Raji (cell line): ENCODE measurements around the gene CRCP.

Source experiments
- POLR2A ChIP-seq: IDR thresholded peaks from 2 replicates; pipeline ENCODE4 v1.6.1; 2011; ENCODE audit warnings: low read depth, low read length, control low read depth; ENCODE audit not compliant: insufficient read depth

CRCP gene

DNA sequence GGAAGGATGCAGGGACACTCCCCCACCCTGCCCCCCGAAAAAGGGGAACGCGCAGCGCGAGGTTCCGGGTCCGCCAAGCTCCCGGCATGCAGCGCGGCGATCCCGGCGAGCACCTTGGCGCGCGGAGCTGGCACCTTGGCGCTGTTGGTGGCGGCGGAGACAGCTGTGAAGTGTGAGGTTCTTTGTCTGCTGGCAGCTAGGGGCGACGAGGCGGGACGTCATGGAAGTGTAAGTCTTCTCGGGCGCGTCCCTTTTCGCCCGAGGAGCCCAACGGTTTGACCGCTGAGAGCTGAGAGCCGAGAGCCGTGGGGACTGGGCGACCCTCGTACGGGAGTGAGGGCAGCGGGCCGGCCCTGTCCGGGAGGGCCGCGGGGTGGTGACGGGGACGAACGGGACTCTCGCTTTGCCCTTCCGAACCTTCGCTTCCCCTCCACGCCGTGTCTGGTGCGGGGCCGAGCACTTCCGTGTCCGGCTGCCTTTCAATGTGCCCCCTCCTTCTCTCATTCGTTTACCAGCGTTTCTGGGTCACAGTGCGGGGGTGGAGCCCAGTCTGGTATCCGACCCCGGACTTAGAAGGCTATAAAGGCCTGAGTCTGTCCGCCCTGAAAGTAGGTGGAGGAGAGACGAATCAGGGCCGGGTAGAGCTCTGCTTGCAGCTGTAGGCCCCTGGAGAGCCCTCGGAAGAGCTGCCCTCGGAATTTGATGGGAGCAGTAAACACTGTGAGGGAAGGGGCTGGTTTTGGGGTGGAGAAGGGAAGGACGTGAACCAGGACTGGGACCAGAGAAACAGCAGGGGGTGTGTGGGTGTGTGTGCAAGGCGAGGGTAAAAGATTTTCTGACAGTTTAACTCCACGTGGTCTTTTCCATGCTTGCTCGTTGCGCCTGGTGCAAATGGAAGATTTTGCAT, at the start of gene CRCP:
CRCP (plus strand) TSS at position 105 of the 907 bp plus-strand sequence; CDS start at position 221, 116 bp downstream.
- peak; percentile 91 for TF ChIP-seq POLR2A

DNA sequence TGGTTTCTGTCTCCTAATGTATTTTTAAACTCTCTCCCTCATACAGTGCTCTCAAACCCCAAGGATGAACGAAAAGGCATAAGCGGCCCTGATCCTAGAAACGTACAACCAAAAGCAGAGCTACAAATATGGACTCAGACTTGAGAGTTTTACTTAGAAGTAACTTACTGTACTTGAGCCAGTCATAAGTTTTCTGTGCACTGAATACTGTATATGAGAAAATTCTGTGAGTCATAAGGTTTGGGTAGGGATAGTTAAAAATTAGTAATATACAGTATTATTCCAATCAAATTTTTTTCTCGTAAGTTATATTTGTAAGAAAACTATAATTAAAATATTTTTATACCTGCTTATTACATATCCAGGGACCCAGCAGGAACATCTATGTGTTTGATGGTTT, 44.9 kb upstream of the CRCP start:
- no peak for TF ChIP-seq POLR2A

DNA sequence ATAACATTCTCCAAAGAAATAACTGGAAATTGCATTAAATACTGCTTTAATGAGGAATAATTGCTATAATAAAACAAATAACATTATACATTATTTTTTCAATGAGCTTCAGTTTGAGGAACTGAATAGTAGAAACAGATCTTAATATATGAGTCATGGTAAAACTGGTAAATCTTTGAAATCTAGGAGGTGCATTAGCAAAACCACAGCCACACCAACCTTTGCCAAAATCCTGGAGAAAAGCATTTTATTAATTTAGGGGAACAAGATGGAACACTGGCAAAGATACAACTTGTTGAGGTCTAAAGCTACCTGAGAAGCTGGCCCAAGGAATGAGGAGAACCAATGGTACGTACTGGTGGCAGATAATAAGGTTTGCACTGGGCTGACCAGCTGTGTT, 44.4 kb upstream of the CRCP start:
- TF ChIP-seq POLR2A: no peak

DNA sequence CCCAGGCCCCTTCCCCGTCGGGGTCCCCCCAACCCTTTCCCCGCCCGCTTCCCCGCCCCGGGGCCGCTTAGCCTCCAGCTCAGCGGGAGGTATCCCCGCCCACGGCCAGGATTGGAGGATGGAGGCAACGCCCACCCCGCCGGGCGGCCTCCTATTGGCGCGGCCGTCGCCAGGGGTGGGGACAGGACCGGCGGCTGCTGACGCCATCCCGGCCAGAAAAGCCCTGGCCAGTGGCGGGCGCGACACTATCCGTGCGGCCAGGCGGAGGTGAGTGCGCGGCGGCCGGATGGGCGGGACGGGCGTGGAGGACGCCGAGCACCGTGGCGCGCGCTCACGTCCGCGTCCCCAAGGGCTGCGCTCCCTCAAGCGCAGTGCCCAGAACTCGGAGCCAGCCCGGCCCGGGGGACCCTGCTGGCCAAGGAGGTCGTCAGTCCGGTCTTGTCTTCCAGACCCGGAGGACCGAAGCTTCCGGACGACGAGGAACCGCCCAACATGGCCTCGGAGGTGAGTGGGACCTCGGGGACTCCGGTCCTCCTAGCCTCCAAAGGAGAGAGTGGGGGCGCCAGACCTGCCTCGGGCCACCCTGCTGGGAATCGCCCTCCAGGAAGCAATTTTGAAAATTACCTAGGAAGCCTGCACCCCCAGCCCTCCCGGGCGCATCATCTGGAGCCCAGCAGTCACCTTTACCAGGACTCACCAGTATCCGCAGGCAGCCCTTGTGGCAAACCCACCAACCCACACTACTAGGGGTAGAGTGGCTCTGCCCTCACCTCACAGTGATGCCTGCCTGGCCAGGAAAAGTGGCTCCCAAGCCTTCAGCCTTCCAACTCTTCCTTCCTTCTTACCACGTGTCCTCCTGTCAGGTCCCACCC, 38.8 kb upstream of the CRCP start, which contains the start of gene ASL:
ASL (plus strand) TSS at position 230 of the 872 bp plus-strand sequence; CDS start at position 493, 263 bp downstream.
- peak; percentile 84 for TF ChIP-seq POLR2A

DNA sequence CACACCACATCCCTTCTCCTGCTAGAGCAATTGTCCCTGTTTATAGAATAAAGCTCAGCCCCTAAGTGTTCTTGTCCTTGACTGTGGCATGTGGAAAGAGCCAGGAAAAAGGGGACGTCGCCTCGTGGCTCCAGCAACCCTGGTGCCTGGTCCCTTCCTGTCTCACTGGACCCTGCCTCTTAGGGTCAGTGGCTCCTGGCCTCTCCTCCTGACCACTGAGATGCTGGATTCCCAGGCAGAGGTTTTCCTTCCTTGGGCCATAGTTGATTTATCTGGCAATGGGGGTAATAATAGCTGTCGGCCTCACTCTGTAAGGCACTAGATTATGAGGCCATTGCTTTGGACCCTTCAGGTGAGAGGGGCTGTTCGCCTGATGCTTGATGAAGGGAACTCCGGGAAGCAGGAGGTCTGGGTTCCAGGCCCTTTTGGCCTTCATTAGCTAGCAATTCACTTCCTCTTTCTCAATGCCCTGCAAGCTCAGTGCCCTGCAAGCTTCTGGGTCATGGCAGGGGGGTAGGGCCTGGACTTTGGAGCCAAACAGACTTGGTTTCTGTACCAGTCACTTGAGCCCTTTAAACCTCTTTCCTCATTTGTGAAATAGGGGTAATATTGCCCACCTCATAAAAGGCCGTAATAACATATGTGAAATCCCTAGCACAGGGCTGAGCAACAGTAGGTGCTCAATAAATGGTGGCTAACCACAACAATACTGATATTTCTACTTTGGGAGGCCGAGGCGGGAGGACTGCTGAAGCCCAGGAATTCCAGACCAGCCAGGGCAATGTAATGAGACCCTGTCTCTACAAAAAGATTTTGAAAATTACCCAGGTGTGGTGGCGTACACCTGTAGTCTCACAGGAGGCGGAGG, 38.0 kb upstream of the CRCP start:
- TF ChIP-seq POLR2A: no peak

DNA sequence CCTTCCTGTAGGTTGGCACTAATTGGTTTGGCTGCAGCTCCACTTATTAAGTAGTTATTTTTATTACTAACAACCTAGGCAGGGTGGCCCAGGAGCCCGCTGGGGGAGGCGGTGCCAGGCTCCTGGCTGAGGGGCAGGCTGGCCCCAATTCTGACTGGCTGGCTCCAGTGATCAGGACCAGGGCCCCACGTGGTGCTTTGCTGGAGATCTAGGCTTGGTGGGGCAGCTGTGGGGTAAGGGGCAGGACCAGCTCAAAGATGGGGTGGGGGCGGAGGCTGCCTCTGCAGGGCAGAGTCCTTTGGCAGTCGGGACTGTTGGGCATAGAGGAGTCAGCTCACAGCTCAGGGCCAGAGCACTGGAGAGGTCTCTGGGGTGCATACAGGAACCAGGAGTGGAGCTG, 36.6 kb upstream of the CRCP start:
- no peak for TF ChIP-seq POLR2A

DNA sequence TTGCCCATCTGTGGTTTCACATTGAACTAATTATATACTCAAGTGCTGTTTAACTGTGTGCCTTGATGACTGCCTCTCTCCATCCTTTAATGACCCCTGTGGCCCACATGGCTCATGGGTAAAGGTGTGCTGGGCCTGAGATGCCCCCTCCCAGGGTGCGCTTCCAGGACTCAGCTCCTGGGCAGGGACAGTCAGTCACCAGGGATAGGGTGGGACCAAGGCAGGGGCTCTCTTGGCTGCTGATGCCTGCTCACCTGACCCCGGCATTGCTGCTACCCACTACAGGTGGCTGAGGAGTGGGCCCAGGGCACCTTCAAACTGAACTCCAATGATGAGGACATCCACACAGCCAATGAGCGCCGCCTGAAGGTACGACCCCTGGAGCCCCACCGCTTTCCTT, 32.6 kb upstream of the CRCP start:
- TF ChIP-seq POLR2A: no peak

DNA sequence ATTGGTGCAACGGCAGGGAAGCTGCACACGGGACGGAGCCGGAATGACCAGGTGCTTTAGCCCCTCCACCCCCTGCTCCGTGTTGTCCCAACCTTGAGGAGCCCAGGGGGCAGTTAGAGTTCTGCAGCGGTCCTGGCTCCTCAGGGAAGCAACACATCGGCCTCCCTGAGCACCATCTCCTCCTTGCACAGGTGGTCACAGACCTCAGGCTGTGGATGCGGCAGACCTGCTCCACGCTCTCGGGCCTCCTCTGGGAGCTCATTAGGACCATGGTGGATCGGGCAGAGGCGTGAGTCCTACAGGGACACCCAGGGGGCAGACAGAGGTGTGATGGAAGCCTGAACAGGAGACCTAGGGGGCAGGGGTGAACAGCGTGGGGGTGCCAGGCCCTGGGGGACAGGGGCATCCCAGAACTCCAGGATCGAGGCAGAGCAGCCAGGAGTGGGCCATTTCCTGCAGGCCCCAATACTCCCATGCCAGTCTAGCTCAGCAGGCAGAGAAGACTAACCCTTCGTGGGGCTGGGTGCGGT, 31.7 kb upstream of the CRCP start:
- TF ChIP-seq POLR2A: no peak

DNA sequence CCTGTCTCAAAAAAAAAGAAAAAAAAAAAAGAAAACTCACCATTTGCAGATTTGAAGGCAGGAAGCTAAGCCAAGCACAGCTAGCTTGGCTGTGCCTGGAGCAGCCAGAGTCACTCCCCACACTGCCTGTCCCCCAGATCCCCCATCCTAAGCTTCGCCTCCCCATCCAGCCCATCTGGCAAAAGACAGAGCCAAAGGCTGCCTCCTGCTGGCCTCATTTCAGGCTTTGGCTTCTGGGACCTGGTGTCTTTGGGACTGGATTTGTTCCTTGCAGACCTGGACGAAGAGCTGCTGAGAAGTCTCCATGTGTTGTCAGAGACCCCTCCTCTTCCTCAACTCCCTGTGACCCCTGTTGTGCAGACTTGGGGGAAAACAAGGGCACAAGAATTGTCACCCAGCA, 31.0 kb upstream of the CRCP start:
- TF ChIP-seq POLR2A: no peak

DNA sequence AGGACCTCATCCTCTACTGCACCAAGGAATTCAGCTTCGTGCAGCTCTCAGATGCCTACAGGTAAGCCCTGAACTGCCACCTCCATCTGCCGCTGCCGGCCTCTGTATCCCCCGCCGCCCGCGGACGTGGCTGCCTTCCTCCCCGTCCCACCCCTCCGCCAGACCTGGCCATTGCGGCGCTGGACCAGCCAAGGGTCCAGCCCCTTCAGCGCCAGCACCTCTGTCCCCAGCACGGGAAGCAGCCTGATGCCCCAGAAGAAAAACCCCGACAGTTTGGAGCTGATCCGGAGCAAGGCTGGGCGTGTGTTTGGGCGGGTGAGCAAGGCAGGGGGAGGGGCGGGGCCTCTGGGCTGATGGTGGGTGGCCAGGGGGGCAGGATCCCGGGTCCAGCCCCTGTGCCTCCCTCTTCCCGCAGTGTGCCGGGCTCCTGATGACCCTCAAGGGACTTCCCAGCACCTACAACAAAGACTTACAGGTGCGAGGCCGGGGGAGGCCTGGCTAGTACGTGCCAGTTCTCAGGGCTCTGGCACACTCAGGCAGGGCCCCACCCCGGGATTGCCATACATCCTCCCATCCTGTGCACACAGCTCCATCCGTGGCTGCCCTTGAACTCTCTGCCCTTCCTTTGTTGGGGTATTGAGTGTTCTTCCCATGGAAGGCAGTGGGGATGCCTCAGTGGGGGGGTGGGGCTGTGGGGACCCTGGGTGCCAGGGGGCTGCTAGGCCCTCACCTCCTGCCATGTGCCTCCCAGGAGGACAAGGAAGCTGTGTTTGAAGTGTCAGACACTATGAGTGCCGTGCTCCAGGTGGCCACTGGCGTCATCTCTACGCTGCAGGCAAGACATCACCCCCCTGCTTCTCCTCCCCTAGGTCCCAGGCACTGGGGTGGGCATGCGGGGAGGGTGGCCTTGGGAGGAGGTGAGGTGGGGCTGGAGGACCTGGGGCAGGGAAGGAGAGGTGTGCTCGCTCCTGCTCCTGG, 25.5 kb upstream of the CRCP start:
- no peak for TF ChIP-seq POLR2A

DNA sequence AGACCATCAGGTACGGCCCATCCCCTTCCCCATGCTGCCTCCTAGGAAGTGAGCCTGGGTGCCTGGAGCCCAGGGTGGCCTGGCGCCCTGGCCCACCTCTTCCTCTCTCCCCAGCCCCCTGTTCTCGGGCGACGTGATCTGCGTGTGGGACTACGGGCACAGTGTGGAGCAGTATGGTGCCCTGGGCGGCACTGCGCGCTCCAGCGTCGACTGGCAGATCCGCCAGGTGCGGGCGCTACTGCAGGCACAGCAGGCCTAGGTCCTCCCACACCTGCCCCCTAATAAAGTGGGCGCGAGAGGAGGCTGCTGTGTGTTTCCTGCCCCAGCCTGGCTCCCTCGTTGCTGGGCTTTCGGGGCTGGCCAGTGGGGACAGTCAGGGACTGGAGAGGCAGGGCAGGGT, 22.0 kb upstream of the CRCP start:
- TF ChIP-seq POLR2A: no peak

DNA sequence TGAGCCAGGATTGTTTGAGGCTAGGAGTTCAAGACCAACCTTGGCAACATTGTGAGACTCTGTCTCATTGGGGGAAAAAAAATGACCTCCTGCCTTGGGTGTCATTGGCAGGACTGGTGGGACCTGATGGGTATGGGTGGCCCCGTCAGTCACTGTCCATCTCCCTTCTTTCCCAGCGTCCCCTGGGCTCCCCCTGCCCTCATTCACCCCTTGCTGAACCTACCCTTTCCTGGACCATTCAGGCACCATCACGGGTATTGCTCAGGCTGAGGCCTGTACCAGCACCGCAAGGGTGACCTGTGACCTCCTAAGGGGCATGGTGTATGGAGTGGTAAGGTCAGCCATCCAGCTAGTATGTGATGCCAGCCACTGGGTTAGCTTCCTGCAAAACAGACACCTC, 19.6 kb upstream of the CRCP start:
- TF ChIP-seq POLR2A: no peak

DNA sequence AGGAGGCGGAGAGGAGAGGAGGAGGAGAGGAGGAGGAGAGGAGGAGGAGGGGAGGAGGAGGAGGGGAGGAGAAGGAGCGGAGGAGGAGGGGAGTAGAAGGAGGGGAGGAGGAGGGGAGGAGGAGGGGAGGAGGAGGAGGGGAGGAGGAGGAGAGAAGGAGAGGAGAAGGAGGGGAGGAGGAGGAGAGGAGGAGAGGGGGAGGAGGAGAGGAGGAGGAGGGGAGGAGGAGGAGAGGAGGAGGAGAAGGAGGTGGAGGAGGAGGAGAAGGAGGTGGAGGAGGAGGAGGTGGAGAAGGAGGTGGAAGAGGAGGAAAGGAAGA, 15.5 kb upstream of the CRCP start:
- no peak for TF ChIP-seq POLR2A

DNA sequence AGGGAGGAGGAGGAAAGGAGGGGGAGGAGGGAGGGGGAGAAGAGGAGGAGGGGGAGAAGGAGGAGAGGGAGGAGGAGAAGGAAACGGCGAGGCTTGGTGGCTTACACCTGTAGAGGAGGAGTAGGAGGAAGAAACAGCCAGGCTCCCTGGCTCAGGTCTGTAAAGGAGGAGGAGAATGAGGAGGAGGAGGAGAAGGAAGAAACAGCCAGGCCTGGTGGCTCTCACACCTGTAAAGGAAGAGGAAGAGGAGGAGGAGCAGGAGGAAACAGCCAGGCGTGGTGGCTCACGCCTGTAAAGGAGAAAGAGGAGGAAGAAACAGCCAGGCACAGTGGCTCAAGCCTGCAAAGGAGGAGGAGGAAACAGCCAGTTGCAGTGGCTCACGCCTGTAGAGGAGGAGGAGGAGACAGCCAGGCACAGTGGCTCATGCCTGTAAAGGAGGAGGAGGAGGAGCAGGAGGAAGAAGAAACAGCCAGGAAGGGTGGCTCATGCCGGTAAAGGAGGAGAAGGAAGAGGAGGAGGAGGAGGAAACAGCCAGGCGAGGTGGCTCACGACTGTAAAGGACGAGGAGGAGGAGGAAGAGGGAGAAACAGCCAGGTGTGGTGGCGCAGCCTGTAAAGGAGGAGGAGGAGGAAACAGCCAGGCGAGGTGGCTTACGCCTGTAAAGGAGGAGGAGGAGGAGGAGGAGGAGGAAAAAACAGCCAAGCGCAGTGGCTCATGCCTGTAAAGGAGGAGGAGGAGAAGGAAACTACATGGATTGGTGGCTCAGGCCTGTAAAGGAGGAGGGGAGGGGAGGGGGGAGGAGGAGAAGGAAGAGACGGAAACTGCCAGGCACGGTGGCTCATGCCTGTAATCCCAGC, 14.9 kb upstream of the CRCP start:
- TF ChIP-seq POLR2A: peak; percentile 46; the same call in 1 of the 2 replicates
